K562 (cell line): ENCODE results near the gene MEX3A. TPM values are rescaled to one million over a fixed set of nuclear protein-coding genes. Genes with fewer than 3 reads are reported as not detected.
A peak's percentile ranks its signal among the peaks of the same experiment; 100 is the strongest.

ENCODE experiments used
- ELF2 ChIP-seq: fragments of 250-450 bp; sonication (Bioruptor Pico); IDR thresholded peaks from 2 replicates; pipeline ENCODE4 v1.5.0; 2021; ENCODE audit warnings: mild to moderate bottlenecking
- JUND ChIP-seq, 2 experiments: IDR thresholded peaks; 2 replicates in 1 of 2; 3 replicates in 1 of 2; pipeline ENCODE4 v1.6.1; 2011; ENCODE audit warnings: borderline replicate concordance in 2 of 2, low read depth in 2 of 2, low read length in 2 of 2, improper control_type of control experiment in 1 of 2, missing biosample characterization in 1 of 2, missing genetic modification characterization in 1 of 2, missing genetic modification reagents in 1 of 2
- MAZ ChIP-seq, 2 experiments: fragments of 450-650 bp in 1 of 2; sonication (generic) in 1 of 2; formaldehyde crosslinking; IDR thresholded peaks in 1 of 2; conservative IDR thresholded peaks in 1 of 2; 2 replicates each; pipeline versions ENCODE4 v1.4.0 to v1.5.0; 2020; ENCODE audit warnings: mild to moderate bottlenecking in 1 of 2, missing genetic modification reagents in 1 of 2
- ZNF175 ChIP-seq: fragments of 200-800 bp; sonication (Bioruptor generic); IDR thresholded peaks from 2 replicates; pipeline ENCODE4 v1.6.1; 2016; ENCODE audit warnings: low read depth, mild to moderate bottlenecking, missing genetic modification characterization, missing compliant biosample characterization
- polyA plus RNA-seq, 8 experiments: library from polyadenylated mRNA; depleted of rRNA in 4 of 8; stranded (reverse) in 5 of 8; unstranded in 3 of 8; fragments of >200 nt; fragmentation: Nextera tagmentation in 2 of 8; fragmentation: Illumina TruSeq in 1 of 8; extraction: Ambion mirVana in 2 of 8; extraction: Trizol in 1 of 8; gene quantifications; 2 replicates each; pipeline versions ENCODE4 v1.2.1 to v1.2.3, GENCODE V29; 2011 to 2014; ENCODE audit warnings: inconsistent platforms in 1 of 8, missing spikeins in 1 of 8
- total RNA-seq, 7 experiments: library from RNA; depleted of rRNA in 6 of 7; stranded (reverse); fragments of >200 nt in 6 of 7; fragmentation: Illumina TruSeq in 2 of 7; extraction: Trizol in 2 of 7; gene quantifications; 2 replicates each; pipeline versions ENCODE4 v1.2.1 to v1.2.3, GENCODE V29; 2011 to 2021; ENCODE audit warnings: low replicate concordance in 1 of 7
- TF ChIP-seq, protein P1 (sequence below), 2 experiments: fragments of 450-650 bp; formaldehyde crosslinking in 1 of 2; IDR thresholded peaks; 2 replicates each; pipeline versions ENCODE4 v1.4.0 to v1.6.1; 2014 to 2020; ENCODE audit warnings: mild to moderate bottlenecking in 2 of 2, borderline replicate concordance in 1 of 2, low read depth in 1 of 2
- TF ChIP-seq, protein P2 (sequence below), 2 experiments: fragments of 450-650 bp in 1 of 2; IDR thresholded peaks; 2 replicates each; pipeline ENCODE4 v1.6.1; 2011 to 2017; ENCODE audit warnings: low read depth in 2 of 2, antibody characterized with exemption in 1 of 2, borderline replicate concordance in 1 of 2, low read length in 1 of 2, mild to moderate bottlenecking in 1 of 2, mixed read lengths in 1 of 2; ENCODE audit not compliant: control insufficient read depth in 1 of 2

MEX3A gene
- total and polyA plus RNA-seq, 9 of the 15 experiments (the other 6 are each of a cell fraction or from before 2014, with no cell fraction given), result 0.36 to 13.7 (median 5.2) TPM

GRCh38 chr1:156053768-156054499, 28.3 kb downstream of the MEX3A start, which contains the start of gene UBQLN4 (continued):
- TF ChIP-seq, protein P1, sequence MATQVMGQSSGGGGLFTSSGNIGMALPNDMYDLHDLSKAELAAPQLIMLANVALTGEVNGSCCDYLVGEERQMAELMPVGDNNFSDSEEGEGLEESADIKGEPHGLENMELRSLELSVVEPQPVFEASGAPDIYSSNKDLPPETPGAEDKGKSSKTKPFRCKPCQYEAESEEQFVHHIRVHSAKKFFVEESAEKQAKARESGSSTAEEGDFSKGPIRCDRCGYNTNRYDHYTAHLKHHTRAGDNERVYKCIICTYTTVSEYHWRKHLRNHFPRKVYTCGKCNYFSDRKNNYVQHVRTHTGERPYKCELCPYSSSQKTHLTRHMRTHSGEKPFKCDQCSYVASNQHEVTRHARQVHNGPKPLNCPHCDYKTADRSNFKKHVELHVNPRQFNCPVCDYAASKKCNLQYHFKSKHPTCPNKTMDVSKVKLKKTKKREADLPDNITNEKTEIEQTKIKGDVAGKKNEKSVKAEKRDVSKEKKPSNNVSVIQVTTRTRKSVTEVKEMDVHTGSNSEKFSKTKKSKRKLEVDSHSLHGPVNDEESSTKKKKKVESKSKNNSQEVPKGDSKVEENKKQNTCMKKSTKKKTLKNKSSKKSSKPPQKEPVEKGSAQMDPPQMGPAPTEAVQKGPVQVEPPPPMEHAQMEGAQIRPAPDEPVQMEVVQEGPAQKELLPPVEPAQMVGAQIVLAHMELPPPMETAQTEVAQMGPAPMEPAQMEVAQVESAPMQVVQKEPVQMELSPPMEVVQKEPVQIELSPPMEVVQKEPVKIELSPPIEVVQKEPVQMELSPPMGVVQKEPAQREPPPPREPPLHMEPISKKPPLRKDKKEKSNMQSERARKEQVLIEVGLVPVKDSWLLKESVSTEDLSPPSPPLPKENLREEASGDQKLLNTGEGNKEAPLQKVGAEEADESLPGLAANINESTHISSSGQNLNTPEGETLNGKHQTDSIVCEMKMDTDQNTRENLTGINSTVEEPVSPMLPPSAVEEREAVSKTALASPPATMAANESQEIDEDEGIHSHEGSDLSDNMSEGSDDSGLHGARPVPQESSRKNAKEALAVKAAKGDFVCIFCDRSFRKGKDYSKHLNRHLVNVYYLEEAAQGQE (IDR thresholded peaks at IDR 0.05; ENCODE audit: borderline replicate concordance), result no peak
- TF ChIP-seq, protein P1 (CRISPR knock-in tag; IDR thresholded peaks at IDR 0.05; ENCODE audit: low read depth), result no peak
- TF ChIP-seq MAZ (CRISPR knock-in tag; conservative IDR thresholded peaks at IDR 0.05 in 1 of 2, IDR thresholded peaks at IDR 0.05 in 1 of 2), result peak; percentile 50 to 75; a peak in 3 of 4 replicates
- TF ChIP-seq, protein P2, sequence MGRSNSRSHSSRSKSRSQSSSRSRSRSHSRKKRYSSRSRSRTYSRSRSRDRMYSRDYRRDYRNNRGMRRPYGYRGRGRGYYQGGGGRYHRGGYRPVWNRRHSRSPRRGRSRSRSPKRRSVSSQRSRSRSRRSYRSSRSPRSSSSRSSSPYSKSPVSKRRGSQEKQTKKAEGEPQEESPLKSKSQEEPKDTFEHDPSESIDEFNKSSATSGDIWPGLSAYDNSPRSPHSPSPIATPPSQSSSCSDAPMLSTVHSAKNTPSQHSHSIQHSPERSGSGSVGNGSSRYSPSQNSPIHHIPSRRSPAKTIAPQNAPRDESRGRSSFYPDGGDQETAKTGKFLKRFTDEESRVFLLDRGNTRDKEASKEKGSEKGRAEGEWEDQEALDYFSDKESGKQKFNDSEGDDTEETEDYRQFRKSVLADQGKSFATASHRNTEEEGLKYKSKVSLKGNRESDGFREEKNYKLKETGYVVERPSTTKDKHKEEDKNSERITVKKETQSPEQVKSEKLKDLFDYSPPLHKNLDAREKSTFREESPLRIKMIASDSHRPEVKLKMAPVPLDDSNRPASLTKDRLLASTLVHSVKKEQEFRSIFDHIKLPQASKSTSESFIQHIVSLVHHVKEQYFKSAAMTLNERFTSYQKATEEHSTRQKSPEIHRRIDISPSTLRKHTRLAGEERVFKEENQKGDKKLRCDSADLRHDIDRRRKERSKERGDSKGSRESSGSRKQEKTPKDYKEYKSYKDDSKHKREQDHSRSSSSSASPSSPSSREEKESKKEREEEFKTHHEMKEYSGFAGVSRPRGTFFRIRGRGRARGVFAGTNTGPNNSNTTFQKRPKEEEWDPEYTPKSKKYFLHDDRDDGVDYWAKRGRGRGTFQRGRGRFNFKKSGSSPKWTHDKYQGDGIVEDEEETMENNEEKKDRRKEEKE (IDR thresholded peaks at IDR 0.05; ENCODE audit: borderline replicate concordance in 1 of 2, control insufficient read depth in 1 of 2, low read depth in 2 of 2, low read length in 1 of 2), result no peak
- no peak for TF ChIP-seq ELF2 (CRISPR knock-in tag)
- TF ChIP-seq ZNF175 (CRISPR knock-in tag), result no peak
- TF ChIP-seq JUND (IDR thresholded peaks at IDR 0.05; ENCODE audit: borderline replicate concordance, low read depth, low read length), result no peak
- TF ChIP-seq JUND (tag; IDR thresholded peaks at IDR 0.05; ENCODE audit: borderline replicate concordance, low read depth, low read length), result no peak
- TF ChIP-seq, all 486 proteins: peak for 52
